Epidermal melanocyte (primary cell): ENCODE measurements around the gene HSD17B7.
"Not testable (repeated sequence)": the region's sequence is repeated elsewhere in the genome, so short reads cannot be mapped to it uniquely, and the experiment has no call there.

Experiments
- DNase-seq: peaks from one replicate; pipeline ENCODE4 v3.0.0; 2011; ENCODE audit warnings: low spot score; ENCODE audit not compliant: insufficient read length

HSD17B7 gene

DNA sequence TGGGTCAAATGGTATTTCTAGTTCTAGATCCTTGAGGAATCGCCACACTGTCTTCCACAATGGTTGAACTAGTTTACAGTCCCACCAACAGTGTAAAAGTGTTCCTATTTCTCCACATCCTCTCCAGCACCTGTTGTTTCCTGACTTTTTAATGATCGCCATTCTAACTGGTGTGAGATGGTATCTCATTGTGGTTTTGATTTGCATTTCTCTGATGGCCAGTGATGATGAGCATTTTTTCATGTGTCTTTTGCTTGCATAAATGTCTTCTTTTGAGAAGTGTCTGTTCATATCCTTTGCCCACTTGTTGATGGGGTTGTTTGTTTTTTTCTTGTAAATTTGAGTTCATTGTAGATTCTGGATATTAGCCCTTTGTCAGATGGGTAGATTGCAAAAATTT, 17.0 kb downstream of the HSD17B7 start:
- DNase-seq = not testable (repeated sequence)

DNA sequence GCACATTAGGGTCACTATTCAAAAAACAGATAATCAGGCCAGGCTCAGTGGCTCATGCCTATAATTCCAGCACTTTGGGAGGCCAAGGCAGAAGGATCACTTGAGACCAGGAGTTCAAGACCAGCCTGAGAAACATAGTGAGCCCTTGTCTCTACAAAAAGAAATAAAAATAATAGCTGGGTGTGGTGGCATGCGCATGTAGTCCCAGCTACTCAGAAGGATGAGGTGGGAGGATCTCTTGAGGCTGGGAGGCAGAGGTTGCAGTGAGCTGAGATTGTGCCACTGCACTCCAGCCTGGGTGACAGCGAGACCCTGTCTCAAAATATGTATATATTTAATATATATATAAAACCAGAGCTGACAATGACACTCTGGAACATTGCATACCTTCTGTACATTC, 21.9 kb downstream of the HSD17B7 start:
- not testable (repeated sequence) for DNase-seq

DNA sequence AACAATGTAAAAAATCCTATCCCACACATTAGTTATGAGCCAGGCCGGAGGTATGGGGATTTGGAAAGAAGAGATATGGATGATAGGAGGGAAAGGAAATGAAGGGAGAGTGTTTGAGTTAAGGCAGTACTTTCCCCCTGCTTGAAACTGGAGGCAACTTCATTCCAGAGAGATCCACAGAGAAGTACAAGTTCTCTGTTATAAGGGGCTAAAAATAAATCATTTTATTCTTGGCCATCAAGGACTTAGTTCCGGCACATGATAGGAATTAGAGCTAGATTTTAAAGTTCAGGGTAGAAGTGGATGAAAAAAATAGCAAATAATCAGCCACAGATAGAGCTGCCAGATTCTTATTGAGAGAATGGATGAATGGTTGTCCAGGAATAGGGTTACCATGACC, 27.6 kb downstream of the HSD17B7 start:
- DNase-seq = not testable (repeated sequence)

DNA sequence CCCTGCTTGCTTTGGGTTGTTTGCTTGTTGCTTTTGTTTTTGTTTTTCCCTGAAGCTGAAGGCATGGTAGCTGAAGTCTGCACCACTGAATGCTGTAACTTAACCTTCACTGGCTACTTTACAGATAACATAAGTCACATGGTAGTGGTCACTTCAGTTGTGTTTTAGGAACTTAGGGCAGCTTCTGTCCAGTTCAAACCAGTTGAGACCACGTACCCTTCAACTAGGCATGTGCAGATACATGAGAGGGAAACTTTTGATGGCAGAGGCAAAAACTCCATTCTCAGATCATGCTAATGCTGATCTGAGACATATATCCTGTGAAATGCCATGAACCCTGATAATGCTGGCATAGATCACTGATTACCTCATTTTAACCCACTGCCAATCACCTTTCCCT, 28.2 kb downstream of the HSD17B7 start:
- not testable (repeated sequence) for DNase-seq

DNA sequence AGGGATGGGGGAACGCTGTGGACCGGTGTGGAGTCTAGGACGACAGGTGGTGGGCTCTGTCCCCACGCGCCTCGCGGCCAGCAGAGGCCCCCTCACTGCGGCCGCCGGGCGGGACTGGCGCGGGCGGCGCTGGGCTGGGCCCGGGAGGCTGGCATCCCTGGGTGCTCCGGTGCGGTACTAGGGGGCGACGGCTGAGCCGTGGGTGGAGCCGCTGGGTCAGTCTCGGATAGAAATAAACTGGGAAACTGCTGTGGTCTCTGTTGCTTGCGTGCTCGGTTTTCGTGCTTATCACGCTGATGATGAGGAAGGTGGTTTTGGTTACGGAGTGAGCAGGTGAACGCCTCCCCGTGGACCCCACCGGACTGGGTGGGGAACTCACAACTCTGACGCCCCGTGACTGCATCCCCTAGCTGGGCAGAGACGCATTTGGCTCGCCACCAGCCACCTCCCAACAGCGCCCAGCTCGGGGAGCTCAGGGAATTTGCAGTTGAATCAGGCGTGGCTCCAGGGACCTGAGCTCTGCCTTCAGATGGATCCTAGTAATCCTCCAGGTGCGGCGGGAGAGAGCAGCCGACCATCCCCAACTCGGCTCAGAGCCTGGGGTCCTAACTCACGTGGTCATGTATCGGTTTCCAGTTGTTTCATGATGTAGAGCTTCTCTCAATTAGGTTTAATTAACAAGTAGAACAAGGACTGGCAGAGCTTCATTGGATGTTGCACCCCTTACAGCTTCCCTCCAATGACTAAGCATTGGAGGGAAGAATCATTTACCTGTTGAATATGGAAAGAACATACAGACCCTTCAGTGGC, 32.1 kb downstream of the HSD17B7 start:
- no peak for DNase-seq

DNA sequence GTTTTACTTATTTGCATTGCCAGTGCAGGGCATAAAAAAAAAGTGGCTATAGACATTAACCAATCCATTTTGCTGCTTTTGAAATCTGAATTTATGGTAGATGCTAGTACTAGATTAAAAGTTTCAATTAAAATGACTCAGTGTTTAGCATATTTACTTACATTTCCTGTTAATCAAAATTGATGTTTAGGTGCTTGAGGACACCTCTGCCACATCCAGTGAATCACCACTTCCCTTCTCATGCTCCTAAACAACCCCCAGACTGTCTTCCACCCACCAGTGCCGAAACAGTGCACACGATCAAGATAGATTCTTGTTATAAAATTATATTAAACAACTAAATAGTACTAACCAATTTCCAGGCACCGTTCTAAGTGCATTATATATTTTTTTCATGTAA, 32.7 kb downstream of the HSD17B7 start:
- no peak for DNase-seq

DNA sequence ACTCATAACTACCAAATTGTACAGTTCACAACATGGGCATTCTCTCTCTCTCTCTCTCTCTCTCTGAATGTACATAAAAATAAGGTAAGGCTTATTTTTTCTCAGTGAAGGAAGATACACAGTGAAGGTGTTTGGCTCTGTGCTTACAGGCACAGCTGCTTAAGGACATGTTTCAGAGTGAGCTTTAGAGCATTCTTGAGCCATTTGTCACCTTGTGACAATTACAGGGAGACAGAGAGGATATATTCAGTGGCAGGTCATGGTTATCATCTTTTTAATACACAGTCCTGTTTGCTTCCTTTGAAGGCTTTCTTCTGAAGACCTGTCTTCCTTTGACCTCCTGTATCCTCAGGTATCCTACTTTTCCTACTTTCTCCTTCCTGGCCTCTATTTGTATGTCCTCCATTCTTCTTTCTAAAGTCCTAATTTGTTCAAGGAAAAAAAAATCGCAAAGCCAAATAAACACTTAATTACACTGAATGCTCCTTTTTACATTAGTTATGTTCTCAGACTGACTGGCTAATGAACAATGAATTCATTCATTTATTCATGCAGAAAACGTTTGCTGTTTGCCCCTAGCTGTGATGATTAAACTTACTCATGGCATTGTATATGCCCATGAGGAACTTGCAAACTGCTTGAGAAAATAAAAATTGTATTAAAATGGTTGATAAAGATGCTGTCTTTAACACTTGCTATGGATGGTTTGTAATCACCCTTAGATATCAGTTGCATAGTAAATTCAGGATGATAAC, 33.4 kb downstream of the HSD17B7 start:
- peak; percentile 42 for DNase-seq

DNA sequence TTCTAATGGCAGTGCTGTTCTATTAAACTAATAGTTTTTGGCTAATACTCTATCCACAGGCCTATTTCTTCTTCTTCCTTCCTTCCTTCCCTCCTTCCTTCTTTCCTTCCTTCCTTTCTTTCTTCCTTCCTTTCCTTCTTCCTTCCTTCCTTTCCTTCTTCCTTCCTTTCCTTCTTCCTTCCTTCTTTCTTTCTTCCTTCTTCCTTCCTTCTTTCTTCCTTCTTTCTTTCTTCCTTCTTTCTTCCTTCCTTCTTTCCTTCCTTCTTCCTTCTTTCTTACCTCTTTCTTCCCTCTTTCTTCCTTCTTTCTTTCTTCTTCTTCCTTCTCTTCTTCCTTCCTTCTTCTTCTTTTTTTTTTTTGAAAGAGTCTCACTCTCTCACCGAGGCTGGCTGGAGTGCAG, 38.8 kb downstream of the HSD17B7 start:
- no peak for DNase-seq

DNA sequence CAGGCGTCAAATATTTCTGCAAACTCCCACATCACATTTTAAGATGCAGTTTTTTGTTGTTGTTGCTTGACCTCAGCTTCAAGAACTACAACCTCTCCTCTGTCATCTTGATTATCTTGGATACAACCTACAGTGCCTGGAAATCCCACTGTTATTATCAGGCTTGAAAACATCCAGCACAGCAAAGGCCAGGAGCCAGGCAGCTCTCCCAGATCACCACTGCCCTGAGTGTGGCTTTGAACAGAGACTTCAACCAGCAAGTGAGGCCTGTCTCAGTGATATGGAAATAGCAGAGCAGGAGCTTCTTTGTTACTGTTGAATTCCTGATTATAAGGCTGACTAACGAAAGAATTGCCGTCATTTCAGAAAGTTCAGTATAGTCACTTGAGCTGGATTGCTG, 42.0 kb downstream of the HSD17B7 start:
- no peak for DNase-seq

DNA sequence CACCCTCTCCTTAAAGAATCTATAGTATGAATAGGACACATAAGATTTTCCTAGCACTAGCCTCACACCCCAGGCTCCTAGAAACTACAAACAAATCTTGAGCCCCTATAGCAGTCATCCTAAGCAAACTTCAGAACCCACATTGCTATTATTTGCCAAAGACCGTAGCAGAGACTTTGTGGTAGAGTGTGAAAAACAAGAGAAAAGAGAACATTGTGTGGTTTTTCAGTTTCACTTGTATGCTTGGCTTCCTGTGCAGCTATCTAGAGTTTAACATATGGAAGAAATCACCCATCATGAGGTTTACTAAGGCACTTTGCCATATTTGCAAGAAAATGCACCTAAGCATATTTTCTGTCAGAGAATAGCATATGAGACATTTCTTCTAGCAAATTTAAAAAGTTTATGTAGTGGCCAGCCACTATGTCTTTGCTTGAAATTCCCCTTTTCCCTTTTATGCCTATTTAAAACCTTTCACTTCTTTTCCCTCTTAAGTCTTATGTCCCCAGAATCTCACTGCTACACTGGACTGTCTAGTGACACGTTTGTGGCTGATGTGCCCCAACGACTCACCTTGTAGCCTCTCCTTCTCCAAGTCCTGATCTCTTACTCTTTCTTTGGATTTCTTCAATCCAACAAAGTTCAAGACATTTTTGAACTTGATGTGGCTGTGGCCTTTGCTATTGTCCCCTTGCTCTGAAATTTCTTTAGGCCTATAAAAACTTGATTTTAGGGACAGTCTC, 44.8 kb downstream of the HSD17B7 start:
- DNase-seq = no peak

DNA sequence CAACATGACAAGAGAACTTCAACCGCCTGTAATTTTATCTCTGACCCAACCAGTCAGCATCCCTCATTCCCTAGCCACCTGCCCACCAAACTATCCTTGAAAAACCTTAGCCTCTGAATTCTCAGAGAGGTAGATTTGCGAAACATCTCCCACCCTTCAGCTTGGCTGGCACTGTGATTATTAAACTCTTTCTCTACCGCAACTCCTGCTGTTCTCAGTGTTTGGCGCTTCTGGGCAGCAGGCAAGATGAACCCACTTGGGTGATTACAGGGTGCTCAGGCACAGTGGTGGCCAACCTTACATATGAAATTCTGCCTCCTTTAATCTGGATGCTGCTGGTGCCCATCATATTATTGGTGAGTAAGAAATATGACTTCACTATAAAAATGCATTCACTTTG, 48.4 kb downstream of the HSD17B7 start:
- DNase-seq = no peak

DNA sequence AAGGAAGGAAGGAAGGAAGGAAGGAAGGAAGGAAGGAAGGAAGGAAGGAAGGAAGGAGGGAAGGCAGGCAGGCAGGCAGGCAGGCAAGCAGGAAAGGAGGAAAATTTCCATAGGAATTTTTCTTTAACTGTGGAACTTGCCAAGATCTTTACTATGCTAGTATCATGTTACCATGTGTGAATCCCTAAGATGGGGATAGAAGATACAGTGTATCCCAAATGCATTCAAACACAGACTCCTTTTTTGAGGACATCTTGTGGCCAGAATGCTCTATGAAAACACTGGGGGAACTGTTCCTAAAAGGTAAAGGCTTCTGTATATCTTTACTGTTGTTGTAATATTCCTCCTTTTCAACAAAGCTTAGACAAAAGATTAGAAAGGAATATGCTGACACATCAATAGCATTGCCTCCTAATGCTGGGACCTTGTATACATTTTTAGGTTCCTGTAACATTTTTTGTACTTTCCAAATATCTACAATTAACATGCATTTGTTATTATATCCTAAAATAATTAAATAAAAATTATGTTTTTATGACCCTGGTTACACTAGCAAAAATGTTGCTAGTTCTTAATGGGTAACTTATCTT, 49.8 kb downstream of the HSD17B7 start:
- no peak for DNase-seq

DNA sequence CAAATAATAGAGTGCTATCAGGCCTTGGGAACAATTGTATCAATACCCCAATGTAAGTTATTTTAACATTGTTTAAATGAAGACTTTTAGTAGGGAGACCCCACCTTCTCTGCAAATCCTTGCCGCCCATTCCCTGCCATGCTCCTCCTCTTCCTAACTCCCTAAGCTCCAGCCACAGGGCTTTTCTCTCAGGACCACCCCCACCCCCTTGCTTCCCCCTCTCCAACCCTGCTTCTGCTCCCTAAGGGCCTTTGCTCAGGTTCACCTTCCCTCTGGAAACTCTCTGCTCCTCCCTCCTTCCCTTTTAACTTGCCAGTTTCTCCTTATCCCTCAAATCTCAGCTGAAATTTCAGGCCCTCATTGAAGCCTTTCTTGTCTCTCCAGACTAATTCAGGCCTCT, 53.7 kb downstream of the HSD17B7 start:
- no peak for DNase-seq

DNA sequence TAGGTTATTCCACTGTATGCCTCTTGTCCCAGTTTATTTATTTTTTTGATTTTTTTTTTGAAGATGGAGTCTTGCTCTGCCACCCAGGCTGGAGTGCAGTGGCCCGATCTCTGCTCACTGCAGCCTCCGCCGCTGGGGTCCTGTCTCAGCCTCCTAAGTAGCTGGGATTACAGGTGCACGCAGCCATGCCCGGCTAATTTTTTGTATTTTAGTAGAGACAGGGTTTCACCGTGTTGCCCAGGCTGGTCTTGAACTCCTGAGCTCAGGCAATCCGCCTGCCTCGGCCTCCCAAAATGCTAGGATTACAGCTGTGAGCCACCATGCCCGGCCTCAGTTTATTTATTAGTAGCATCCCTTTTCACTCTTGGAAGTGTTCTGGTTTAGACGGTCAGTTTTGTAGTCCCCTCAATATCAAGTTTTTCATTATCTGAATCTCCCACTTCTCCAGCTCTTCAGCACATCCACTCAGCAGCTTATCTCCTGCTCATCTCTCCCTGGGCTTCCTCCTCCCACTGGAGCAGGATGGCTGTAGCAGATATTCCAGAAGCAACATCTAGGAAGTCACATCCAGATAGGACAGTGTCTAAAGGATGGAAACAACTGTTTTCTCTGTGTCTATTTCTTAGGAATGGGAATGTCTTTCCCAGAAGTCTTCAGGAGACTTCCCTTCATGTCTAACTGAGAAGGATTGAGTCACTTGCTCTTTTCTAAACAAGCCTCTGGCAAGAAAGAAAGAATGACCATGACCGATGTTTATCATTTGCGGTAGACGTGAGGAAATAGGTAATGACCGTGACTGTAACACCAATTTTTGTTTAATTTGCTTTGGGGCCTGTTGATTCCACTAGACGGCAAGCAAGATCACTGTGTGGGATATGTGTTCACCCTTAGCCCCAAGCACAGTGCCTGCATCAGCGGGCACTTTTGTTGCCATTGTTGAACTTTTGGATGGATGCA, 56.0 kb downstream of the HSD17B7 start:
- no peak for DNase-seq

DNA sequence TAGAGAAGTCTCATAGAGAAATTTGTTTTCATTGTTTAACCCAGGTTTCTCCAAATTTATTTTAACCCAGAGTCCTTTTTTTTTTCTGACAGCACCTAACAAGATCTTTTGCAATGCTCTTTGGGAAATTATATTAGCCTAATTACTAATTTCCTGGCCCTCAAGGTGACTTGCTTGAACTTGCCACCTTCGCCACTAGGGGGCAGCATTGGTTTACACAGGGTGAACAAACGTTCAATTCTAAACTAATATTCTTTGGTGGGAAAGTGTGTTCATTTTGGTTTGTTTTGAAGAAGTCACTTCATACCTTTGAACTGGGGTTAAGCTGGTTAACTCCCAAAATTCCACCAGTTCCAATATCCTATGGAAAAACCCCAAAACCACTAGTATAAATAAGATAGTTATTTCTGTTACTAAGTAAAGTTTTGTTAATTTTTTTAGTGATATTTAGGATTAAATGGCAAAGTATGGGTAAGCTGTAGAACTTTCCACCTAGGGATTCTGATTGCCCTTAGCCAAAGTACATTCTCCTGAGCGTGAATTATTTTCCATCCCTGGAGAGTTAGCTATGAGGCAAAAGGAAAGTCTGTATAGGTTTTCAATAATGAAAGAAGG, 57.4 kb downstream of the HSD17B7 start:
- DNase-seq = peak; percentile 42

DNA sequence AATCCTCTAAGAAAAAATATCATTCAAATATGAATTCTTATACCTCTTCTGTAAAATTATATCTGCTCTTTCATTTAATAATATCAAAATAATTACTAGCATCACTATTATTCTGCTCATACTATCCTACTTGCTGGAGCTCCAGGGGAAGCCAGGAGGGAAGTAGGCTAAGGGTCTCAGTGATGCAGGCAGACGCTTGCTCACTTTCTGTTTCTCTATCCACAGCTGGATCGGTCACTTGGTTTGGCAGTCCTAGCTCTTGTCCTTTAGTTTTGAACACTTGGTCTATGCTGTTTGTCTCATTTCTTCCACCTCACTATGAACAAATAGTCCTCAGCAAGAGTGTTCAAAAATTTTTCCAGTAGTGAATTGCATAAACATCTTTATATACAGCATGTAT, 59.2 kb downstream of the HSD17B7 start:
- no peak for DNase-seq

DNA sequence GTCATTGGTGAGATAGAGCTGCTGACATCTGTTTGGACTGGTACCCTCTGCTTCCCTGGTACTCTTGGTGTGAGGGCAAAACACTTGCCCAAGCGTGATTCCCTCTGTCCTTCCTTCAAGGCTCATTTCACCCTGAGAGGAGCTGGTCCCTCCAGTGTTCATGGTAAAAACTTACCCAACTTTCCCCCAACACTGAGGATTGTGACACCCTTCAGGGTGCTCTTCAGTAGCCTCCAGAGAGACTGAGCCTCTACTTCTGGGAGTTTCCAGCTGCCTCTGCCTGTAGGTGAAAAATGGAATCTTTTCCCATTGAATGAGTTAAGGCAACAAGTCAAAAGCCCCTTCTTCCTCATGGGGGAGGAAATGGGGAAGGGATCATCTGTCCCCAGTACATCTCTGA, 60.8 kb downstream of the HSD17B7 start:
- no peak for DNase-seq

DNA sequence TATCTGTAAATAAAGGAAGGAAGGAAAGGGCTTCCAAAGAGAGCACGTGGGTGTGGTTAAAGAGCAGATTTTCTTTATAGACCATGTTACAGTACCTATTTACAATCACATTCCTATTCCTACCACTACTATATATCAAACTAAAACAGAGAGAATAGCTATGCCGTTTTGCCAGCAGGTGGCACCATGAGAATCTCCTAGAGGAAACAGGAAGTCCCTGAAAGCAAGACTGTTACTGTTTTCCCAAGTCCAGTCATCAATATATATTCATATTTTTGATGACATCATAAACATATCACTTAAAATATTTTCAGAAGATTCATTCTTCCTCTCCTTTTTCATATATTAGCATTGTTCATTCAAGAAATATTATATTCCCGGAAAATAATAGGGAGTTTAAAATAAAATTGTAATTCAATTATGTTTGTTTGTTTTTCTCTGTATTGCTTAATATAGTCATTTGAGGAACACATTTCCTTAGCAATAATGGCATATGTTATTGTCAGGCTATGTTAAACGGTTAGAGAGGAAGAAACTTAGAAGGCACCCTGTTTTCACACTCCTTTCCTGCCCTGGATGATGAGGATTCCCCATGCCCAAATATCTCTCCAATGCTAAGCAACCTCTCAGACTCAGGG, 63.9 kb downstream of the HSD17B7 start:
- DNase-seq = peak; percentile 79

DNA sequence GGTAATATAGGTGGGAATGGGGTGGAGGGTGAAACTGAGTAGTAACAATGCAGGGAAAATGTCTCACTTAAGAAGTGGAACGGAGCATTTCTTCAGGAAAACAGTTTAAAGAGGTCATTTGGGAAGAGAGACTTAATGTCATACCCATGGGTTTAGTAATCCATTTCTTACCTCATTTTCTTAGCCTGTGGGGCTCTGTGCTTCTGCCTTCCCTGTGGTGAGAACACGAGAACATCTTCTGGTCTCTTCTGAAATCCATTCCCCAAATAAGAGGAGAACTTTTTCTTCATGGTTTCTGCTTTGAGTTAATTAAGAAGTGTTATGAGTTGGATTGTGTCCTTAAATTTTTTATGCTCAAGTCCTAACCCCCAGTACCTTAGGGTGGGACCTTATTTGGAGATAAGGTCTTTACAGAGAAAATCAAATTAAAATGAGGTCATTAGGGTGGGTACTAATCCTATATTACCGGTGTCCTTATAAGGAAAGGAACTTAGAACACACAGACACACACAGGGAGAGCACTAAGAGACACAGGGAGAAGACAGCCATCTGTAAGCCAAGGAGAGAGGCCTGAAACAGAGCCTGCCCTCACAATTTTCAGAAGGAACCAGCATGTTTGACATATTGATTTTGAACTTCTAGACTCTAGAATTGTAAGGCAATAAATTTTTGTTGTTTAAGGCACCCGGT, 65.1 kb downstream of the HSD17B7 start:
- DNase-seq = no peak
